ENCODE measurements around the gene RAD51B.
A peak's percentile ranks its signal among the peaks of the same experiment; 100 is the strongest.

The RAD51B gene

GRCh38 chr14:68448252-68448902 is 628.8 kb downstream of the RAD51B start:
- in situ Hi-C loops (cut with HindIII; ENCODE audit: low sequenced_read_pairs), result no loop called here
- no peak for DNase-seq (ENCODE audit: low read depth, low spot score)
- TF ChIP-seq CTCF (IDR thresholded peaks at IDR 0.05; ENCODE audit: low read depth, low read length), result no peak
- H3K4me3 ChIP-seq (ENCODE audit: low read depth, low read length), result no peak overlapping the region

GRCh38 chr14:68449561-68450181 is 630.1 kb downstream of the RAD51B start:
- H3K4me3 ChIP-seq (ENCODE audit: low read depth, low read length), result no peak overlapping the region
- in situ Hi-C loops (cut with HindIII; ENCODE audit: low sequenced_read_pairs), result no loop called here
- DNase-seq (ENCODE audit: low read depth, low spot score), result no peak
- TF ChIP-seq CTCF (IDR thresholded peaks at IDR 0.05; ENCODE audit: low read depth, low read length), result no peak

GRCh38 chr14:68450391-68451120 is 631.0 kb downstream of the RAD51B start:
- DNase-seq (ENCODE audit: low read depth, low spot score), result no peak
- no peak overlapping the region for H3K4me3 ChIP-seq (ENCODE audit: low read depth, low read length)
- in situ Hi-C loops (cut with HindIII; ENCODE audit: low sequenced_read_pairs), result no loop called here
- TF ChIP-seq CTCF (IDR thresholded peaks at IDR 0.05; ENCODE audit: low read depth, low read length), result no peak

GRCh38 chr14:68451696-68452373 is 632.3 kb downstream of the RAD51B start:
- peak; percentile 40 for DNase-seq (ENCODE audit: low read depth, low spot score)
- H3K4me3 ChIP-seq (ENCODE audit: low read depth, low read length), result no peak overlapping the region
- TF ChIP-seq CTCF (IDR thresholded peaks at IDR 0.05; ENCODE audit: low read depth, low read length), result no peak
- in situ Hi-C loops (cut with HindIII; ENCODE audit: low sequenced_read_pairs), result no loop called here

- in situ Hi-C loops (cut with HindIII; ENCODE audit: low sequenced_read_pairs), result no loop called here
- H3K4me3 ChIP-seq (ENCODE audit: low read depth, low read length), result no peak overlapping the region
- no peak for TF ChIP-seq CTCF (IDR thresholded peaks at IDR 0.05; ENCODE audit: low read depth, low read length)
- DNase-seq (ENCODE audit: low read depth, low spot score), result no peak
Measured at GRCh38 chr14:68458253-68458652, 638.7 kb downstream of the RAD51B start.

- no peak overlapping the region for H3K4me3 ChIP-seq (ENCODE audit: low read depth, low read length)
- TF ChIP-seq CTCF (IDR thresholded peaks at IDR 0.05; ENCODE audit: low read depth, low read length), result no peak
- in situ Hi-C loops (cut with HindIII; ENCODE audit: low sequenced_read_pairs), result no loop called here
- DNase-seq (ENCODE audit: low read depth, low spot score), result peak; percentile 85
Measured at GRCh38 chr14:68458840-68459469, 639.4 kb downstream of the RAD51B start.
